K562 (cell line): ENCODE results near the gene ABCB9. TPM values are rescaled to one million over a fixed set of nuclear protein-coding genes. Genes with fewer than 3 reads are reported as not detected.

Experiments used
- ATAC-seq: fragments of 200-7000 bp; cut with Tn5 transposase; 3 replicates; pipeline ENCODE4 v1.9.1; 2020; ENCODE audit warnings: moderate library complexity
- BruUV-seq: library from RNA; stranded (reverse); fragments of 400-500 nt; replicated peaks from 2 replicates; lab custom pipeline; 2021; lab: Mats Ljungman, UMichigan
- CTCF ChIA-PET: fragments of 300-600 bp; formaldehyde crosslinking; extraction: SDS; loops from one replicate; lab custom pipeline; 2021; ENCODE audit warnings: low intra/inter-chr PET ratio; lab: Yijun Ruan, JAX
- POLR2A ChIA-PET: fragments of 300-600, 350-650 bp; sonication (Branson Sonifier 250); formaldehyde crosslinking; extraction: SDS; loops from one replicate; lab custom pipeline; 2021; ENCODE audit warnings: antibody characterized with exemption, inconsistent platforms; lab: Yijun Ruan, JAX
- DNase-seq, 4 experiments: peaks; one replicate each; pipeline versions ENCODE4 v3.0.0 to v3.0.0-alpha.2; 2011 to 2018; ENCODE audit warnings: low spot score in 3 of 4, mixed read lengths in 3 of 4; ENCODE audit errors: extremely low read depth in 1 of 4
- FAIRE-seq: peaks from 2 replicates; lab custom pipeline; 2011; peaks lifted over from hg19 to GRCh38; lab: Jason Lieb, UNC
- H2AFZ ChIP-seq: 2 replicates; pipeline ENCODE4 v1.6.0; 2011; ENCODE audit warnings: low read depth, low read length, control low read depth, inconsistent platforms
- H3K27ac ChIP-seq: fragments of 200-600 bp; 3 replicates; pipeline ENCODE4 v1.8.0; 2011; ENCODE audit warnings: low read depth, mild to moderate bottlenecking, control low read depth, inconsistent platforms, low read length, moderate library complexity, mixed read lengths; ENCODE audit errors: extremely low read depth
- H3K27me3 ChIP-seq, 2 experiments: fragments of 300-600 bp in 1 of 2; 2 replicates in 1 of 2; 3 replicates in 1 of 2; pipeline versions ENCODE4 v1.6.0 to v1.8.0; 2011; ENCODE audit warnings: inconsistent platforms in 2 of 2, low read length in 2 of 2, mild to moderate bottlenecking in 1 of 2, mixed read lengths in 1 of 2, moderate library complexity in 1 of 2; ENCODE audit not compliant: control insufficient read depth in 2 of 2, insufficient read depth in 2 of 2
- H3K36me3 ChIP-seq: fragments of 300-600 bp; 3 replicates; pipeline ENCODE4 v1.8.0; 2011; ENCODE audit warnings: mild to moderate bottlenecking, low read length, inconsistent platforms; ENCODE audit not compliant: control insufficient read depth, insufficient read depth
- H3K4me1 ChIP-seq, 2 experiments: fragments of 200-600 bp in 1 of 2; replicated peaks in 1 of 2; 2 replicates in 1 of 2; 3 replicates in 1 of 2; pipeline versions ENCODE4 v1.5.1 to v1.8.0; 2011; ENCODE audit warnings: inconsistent platforms in 2 of 2, low read length in 2 of 2, mild to moderate bottlenecking in 1 of 2, mixed read lengths in 1 of 2, moderate library complexity in 1 of 2; ENCODE audit not compliant: control insufficient read depth in 2 of 2, insufficient read depth in 2 of 2
- H3K4me2 ChIP-seq: 2 replicates; pipeline ENCODE4 v1.6.1; 2011; ENCODE audit warnings: low read length, control low read depth, inconsistent platforms, mixed read lengths; ENCODE audit not compliant: insufficient read depth
- H3K4me3 ChIP-seq: fragments of 200-600 bp; sonication (generic), shearing (Covaris generic); 2 replicates; pipeline ENCODE4 v1.5.1; 2016; ENCODE audit warnings: control low read depth, inconsistent platforms
- H3K79me2 ChIP-seq: fragments of 200-600 bp; 3 replicates; pipeline ENCODE4 v1.8.0; 2011; ENCODE audit warnings: low read length, inconsistent platforms; ENCODE audit not compliant: control insufficient read depth, insufficient read depth
- H3K9ac ChIP-seq, 2 experiments: 2 replicates each; pipeline versions ENCODE4 v1.6.0 to v1.6.1; 2011; ENCODE audit warnings: low read depth in 2 of 2, low read length in 2 of 2, control low read depth in 1 of 2, inconsistent platforms in 1 of 2, mild to moderate bottlenecking in 1 of 2, mixed read lengths in 1 of 2; ENCODE audit not compliant: insufficient read depth in 1 of 2
- H3K9me1 ChIP-seq: one replicate; pipeline ENCODE4 v1.6.0; 2011; ENCODE audit warnings: inconsistent platforms, mild to moderate bottlenecking, low read length, moderate library complexity; ENCODE audit not compliant: control insufficient read depth, insufficient read depth
- H3K9me3 ChIP-seq: replicated peaks from 2 replicates; pipeline ENCODE4 v1.5.1; 2011; ENCODE audit warnings: low read depth, low read length, inconsistent platforms; ENCODE audit not compliant: control insufficient read depth, insufficient read depth
- H4K20me1 ChIP-seq: replicated peaks from 2 replicates; pipeline ENCODE4 v1.6.1; 2011; ENCODE audit warnings: low read length, inconsistent platforms, mixed read lengths; ENCODE audit not compliant: control insufficient read depth, insufficient read depth
- WGBS: fragments of 100-300 bp; shearing (Covaris generic); methylation state at CpG from one replicate; pipeline ENCODE4 v1.1.6; 2016; ENCODE audit warnings: low coverage, mixed read lengths; ENCODE audit not compliant: insufficient coverage; ENCODE audit errors: missing lambda C conversion rate; 5-methylcytosine and 5-hydroxymethylcytosine counted together
- in situ Hi-C: fragments of 300-500 bp; cut with MboI; formaldehyde crosslinking; loops from 4 replicates; pipeline ENCODE4 v1.15.0; 2018; ENCODE audit warnings: inconsistent platforms, mixed read lengths
- intact Hi-C: fragments of 100-400 bp; cut with micrococcal nuclease; formaldehyde crosslinking; loops from 2 replicates; pipeline ENCODE4 v1.14.2; 2022
- polyA plus RNA-seq, 8 experiments: library from polyadenylated mRNA; depleted of rRNA in 4 of 8; stranded (reverse) in 5 of 8; unstranded in 3 of 8; fragments of >200 nt; fragmentation: Nextera tagmentation in 2 of 8; fragmentation: Illumina TruSeq in 1 of 8; extraction: Ambion mirVana in 2 of 8; extraction: Trizol in 1 of 8; gene quantifications; 2 replicates each; pipeline versions ENCODE4 v1.2.1 to v1.2.3, GENCODE V29; 2011 to 2014; ENCODE audit warnings: inconsistent platforms in 1 of 8, missing spikeins in 1 of 8
- total RNA-seq, 7 experiments: library from RNA; depleted of rRNA in 6 of 7; stranded (reverse); fragments of >200 nt in 6 of 7; fragmentation: Illumina TruSeq in 2 of 7; extraction: Trizol in 2 of 7; gene quantifications; 2 replicates each; pipeline versions ENCODE4 v1.2.1 to v1.2.3, GENCODE V29; 2011 to 2021; ENCODE audit warnings: low replicate concordance in 1 of 7
- TF ChIP-seq, protein P1 (sequence below): fragments of 250-450 bp; sonication (Bioruptor Pico); IDR thresholded peaks from 2 replicates; pipeline ENCODE4 v1.4.0; 2020
- TF ChIP-seq, protein P2 (sequence below), 2 experiments: IDR thresholded peaks; 2 replicates each; pipeline ENCODE4 v1.6.1; 2012; ENCODE audit warnings: improper control_type of control experiment in 2 of 2, low read depth in 2 of 2, low read length in 2 of 2, borderline replicate concordance in 1 of 2
- TF ChIP-seq, protein P3 (sequence below): sonication (generic); formaldehyde crosslinking; IDR thresholded peaks from 2 replicates; pipeline ENCODE4 v1.8.1; 2023; ENCODE audit warnings: mild to moderate bottlenecking, missing genetic modification reagents

Gene ABCB9
- total and polyA plus RNA-seq, 9 of the 15 experiments (the other 6 are each of a cell fraction or from before 2014, with no cell fraction given) = 0.20 to 12.6 (median 6.2) TPM

DNA sequence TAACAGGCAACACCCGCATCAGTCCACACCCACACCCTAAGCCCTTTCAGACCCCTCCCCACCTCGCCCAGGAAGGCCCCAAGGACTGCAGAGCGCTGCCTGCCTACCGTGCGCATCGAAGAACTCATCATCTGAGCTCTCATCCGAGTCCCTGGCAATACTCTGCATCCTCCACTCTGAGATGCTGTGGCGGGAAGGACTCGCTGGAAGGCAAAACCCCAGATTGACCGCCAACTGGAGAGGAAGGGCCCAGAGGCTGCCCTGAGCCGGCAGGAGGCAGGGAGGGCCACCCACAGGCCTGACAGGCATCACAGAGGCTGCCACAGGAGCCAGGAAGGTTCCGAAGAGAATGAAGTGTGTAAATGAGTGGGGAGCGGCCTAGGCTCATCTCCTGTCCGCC lies 38.0 kb upstream of the ABCB9 start:
- FAIRE-seq = no peak
- Histone ChIP-seq H3K36me3 (peaks cover 4% of the 10 kb centered on the region; the same call in 1 of the 3 replicates), H2AFZ (no peak overlapping the region), H3K27ac (no peak overlapping the region), H3K27me3 (no peaks in the 10 kb centered on the region), H3K9me1 (peaks cover 3% of the 10 kb centered on the region), H3K79me2 (no peaks in the 10 kb centered on the region), H4K20me1 (no peaks in the 10 kb centered on the region), H3K9me3 (no peaks in the 10 kb centered on the region), H3K9ac (peak overlapping the region in 1 of 2 experiments; percentile 13; a peak in 1 of 4 replicates), H3K4me1 (peaks cover 13 to 16% of the 10 kb centered on the region in 2 experiments), H3K4me3 (no peak overlapping the region), H3K4me2 (no peak overlapping the region)
- TF ChIP-seq, protein P1, sequence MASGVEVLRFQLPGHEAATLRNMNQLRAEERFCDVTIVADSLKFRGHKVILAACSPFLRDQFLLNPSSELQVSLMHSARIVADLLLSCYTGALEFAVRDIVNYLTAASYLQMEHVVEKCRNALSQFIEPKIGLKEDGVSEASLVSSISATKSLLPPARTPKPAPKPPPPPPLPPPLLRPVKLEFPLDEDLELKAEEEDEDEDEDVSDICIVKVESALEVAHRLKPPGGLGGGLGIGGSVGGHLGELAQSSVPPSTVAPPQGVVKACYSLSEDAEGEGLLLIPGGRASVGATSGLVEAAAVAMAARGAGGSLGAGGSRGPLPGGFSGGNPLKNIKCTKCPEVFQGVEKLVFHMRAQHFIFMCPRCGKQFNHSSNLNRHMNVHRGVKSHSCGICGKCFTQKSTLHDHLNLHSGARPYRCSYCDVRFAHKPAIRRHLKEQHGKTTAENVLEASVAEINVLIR (CRISPR knock-in tag) = no peak
- TF ChIP-seq, protein P2, sequence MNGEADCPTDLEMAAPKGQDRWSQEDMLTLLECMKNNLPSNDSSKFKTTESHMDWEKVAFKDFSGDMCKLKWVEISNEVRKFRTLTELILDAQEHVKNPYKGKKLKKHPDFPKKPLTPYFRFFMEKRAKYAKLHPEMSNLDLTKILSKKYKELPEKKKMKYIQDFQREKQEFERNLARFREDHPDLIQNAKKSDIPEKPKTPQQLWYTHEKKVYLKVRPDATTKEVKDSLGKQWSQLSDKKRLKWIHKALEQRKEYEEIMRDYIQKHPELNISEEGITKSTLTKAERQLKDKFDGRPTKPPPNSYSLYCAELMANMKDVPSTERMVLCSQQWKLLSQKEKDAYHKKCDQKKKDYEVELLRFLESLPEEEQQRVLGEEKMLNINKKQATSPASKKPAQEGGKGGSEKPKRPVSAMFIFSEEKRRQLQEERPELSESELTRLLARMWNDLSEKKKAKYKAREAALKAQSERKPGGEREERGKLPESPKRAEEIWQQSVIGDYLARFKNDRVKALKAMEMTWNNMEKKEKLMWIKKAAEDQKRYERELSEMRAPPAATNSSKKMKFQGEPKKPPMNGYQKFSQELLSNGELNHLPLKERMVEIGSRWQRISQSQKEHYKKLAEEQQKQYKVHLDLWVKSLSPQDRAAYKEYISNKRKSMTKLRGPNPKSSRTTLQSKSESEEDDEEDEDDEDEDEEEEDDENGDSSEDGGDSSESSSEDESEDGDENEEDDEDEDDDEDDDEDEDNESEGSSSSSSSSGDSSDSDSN (IDR thresholded peaks at IDR 0.05; ENCODE audit: borderline replicate concordance in 1 of 2, low read depth in 2 of 2, low read length in 2 of 2) = no peak
- TF ChIP-seq, protein P3, sequence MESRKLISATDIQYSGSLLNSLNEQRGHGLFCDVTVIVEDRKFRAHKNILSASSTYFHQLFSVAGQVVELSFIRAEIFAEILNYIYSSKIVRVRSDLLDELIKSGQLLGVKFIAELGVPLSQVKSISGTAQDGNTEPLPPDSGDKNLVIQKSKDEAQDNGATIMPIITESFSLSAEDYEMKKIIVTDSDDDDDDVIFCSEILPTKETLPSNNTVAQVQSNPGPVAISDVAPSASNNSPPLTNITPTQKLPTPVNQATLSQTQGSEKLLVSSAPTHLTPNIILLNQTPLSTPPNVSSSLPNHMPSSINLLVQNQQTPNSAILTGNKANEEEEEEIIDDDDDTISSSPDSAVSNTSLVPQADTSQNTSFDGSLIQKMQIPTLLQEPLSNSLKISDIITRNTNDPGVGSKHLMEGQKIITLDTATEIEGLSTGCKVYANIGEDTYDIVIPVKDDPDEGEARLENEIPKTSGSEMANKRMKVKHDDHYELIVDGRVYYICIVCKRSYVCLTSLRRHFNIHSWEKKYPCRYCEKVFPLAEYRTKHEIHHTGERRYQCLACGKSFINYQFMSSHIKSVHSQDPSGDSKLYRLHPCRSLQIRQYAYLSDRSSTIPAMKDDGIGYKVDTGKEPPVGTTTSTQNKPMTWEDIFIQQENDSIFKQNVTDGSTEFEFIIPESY = peak; percentile 61
- ChIA-PET POLR2A (no interaction called here), CTCF (no interaction called here)
- no TSS peak for BruUV-seq
- WGBS = 73% methylated on average over 11 of the region's 14 CpGs
- ATAC-seq = no peak
- intact Hi-C loops (no loop called here), in situ Hi-C loops (no loop called here)
- DNase-seq = no peak
